Panc1 (cell line): ENCODE measurements around the gene SREK1. TPM values are rescaled to one million over a fixed set of nuclear protein-coding genes. Genes with fewer than 3 reads are reported as not detected.
A peak's percentile ranks its signal among the peaks of the same experiment; 100 is the strongest.

Source experiments
- ATAC-seq: fragments of 200-7000 bp; cut with Tn5 transposase; 2 replicates; pipeline ENCODE4 v1.9.1; 2020; ENCODE audit warnings: mild to moderate bottlenecking, moderate library complexity
- BruUV-seq: library from RNA; stranded (reverse); fragments of 400-500 nt; replicated peaks from 2 replicates; lab custom pipeline; 2021; lab: Mats Ljungman, UMichigan
- CTCF ChIA-PET: fragments of 300-600 bp; sonication (Branson Sonifier 250); formaldehyde crosslinking; loops from one replicate; lab custom pipeline; 2022; ENCODE audit warnings: antibody characterized with exemption; lab: Charles Lee
- POLR2A ChIA-PET: fragments of 300-600 bp; sonication (Branson Sonifier 250); formaldehyde crosslinking; loops from one replicate; lab custom pipeline; 2022; ENCODE audit warnings: antibody characterized with exemption; lab: Charles Lee
- DNase-seq: peaks from one replicate; pipeline ENCODE4 v3.0.0-alpha.2; 2010; ENCODE audit warnings: low read depth, low spot score
- H3K27ac ChIP-seq: 2 replicates; pipeline ENCODE4 v1.5.1; 2011; ENCODE audit warnings: mild to moderate bottlenecking, low read length, inconsistent platforms
- H3K27me3 ChIP-seq: fragments of 200-500 bp; sonication (Bioruptor generic); 2 replicates; pipeline ENCODE4 v1.6.0; 2014; ENCODE audit warnings: low read length, inconsistent platforms; ENCODE audit not compliant: control insufficient read depth, insufficient read depth
- H3K36me3 ChIP-seq: fragments of 200-500 bp; sonication (Bioruptor generic); 2 replicates; pipeline ENCODE4 v1.5.1; 2014; ENCODE audit warnings: inconsistent platforms, mild to moderate bottlenecking, low read length, moderate library complexity; ENCODE audit not compliant: control insufficient read depth, insufficient read depth
- H3K4me1 ChIP-seq: 2 replicates; pipeline ENCODE4 v1.5.1; 2011; ENCODE audit warnings: inconsistent platforms, mild to moderate bottlenecking, low read length, moderate library complexity; ENCODE audit not compliant: control insufficient read depth, insufficient read depth
- H3K4me3 ChIP-seq, 2 experiments: 2 replicates each; pipeline ENCODE4 v1.5.1; 2011 to 2012; ENCODE audit warnings: low read depth in 2 of 2, low read length in 2 of 2, mild to moderate bottlenecking in 2 of 2, inconsistent platforms in 1 of 2, moderate library complexity in 1 of 2
- H3K9me3 ChIP-seq: fragments of 200-500 bp; sonication (Bioruptor generic); 2 replicates; pipeline ENCODE4 v1.5.1; 2014; ENCODE audit warnings: low read depth, mild to moderate bottlenecking, inconsistent platforms, low read length, moderate library complexity; ENCODE audit not compliant: control insufficient read depth, insufficient read depth
- POLR2AphosphoS5 ChIP-seq: IDR thresholded peaks from 2 replicates; pipeline ENCODE4 v1.6.1; 2012; ENCODE audit warnings: mild to moderate bottlenecking, low read depth, low read length, moderate library complexity
- REST ChIP-seq, 2 experiments: IDR thresholded peaks; 2 replicates each; pipeline ENCODE4 v1.6.1; 2011 to 2012; ENCODE audit warnings: low read depth in 2 of 2, control low read depth in 1 of 2, low read length in 1 of 2, mild to moderate bottlenecking in 1 of 2, moderate library complexity in 1 of 2; ENCODE audit not compliant: insufficient read depth in 1 of 2
- SIN3A ChIP-seq: IDR thresholded peaks from 2 replicates; pipeline ENCODE4 v1.6.1; 2012; ENCODE audit warnings: low read depth, mild to moderate bottlenecking, low read length, moderate library complexity, borderline replicate concordance; ENCODE audit not compliant: insufficient read depth
- TCF7L2 ChIP-seq: IDR thresholded peaks from 2 replicates; pipeline ENCODE4 v1.6.1; 2011; ENCODE audit warnings: mild to moderate bottlenecking, low read depth, low read length, inconsistent platforms
- in situ Hi-C: cut with HindIII; loops from 2 replicates; pipeline ENCODE4 v1.10.0; 2016; ENCODE audit warnings: low sequenced_read_pairs, low pct_unique_long_range_greater_than_20kb
- intact Hi-C: fragments of 100-400 bp; cut with micrococcal nuclease; formaldehyde crosslinking; loops from one replicate; pipeline ENCODE4 v1.10.0; 2022; ENCODE audit not compliant: unreplicated experiment
- total RNA-seq: library from RNA; stranded (reverse); gene quantifications from one replicate; pipeline ENCODE4 v1.2.1, GENCODE V29; 2021; ENCODE audit not compliant: unreplicated experiment
- TF ChIP-seq, protein P1 (sequence below): fragments of 450-650 bp; IDR thresholded peaks from 2 replicates; pipeline ENCODE4 v1.5.1; 2017; ENCODE audit warnings: mild to moderate bottlenecking

The SREK1 gene
- total RNA-seq, 1 experiment from 2014 or later: 89.7 TPM

DNA sequence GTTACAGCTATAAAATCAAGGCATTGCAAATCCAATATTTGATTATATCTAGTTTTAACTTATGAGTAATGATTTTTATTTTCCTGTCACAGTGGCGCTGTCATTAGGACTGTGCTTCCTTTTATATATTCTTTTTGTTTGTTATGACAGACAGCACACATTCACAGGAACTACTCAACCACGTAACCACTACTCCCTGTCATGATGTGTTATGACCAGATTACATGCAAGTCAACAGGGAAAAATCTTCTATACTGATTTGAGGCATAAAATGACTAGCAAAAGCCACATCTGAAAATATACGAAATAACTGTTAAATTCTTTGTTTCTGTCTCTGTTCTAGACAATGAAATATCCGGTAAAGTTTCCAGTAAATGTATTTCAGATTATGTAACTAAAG lies 25.4 kb downstream of the SREK1 start:
- ChIA-PET POLR2A (no interaction called here), CTCF (no interaction called here)
- DNase-seq (no peak), ATAC-seq (no peak)
- TF ChIP-seq SIN3A (no peak), REST (IDR thresholded peaks at IDR 0.05; ENCODE audit: insufficient read depth in 1 of 2, low read depth in 2 of 2, low read length in 1 of 2) (no peak), POLR2AphosphoS5 (no peak), TCF7L2 (no peak)
- no peak overlapping the region for H3K27ac ChIP-seq
- H3K36me3 ChIP-seq: peaks cover 58% of the 10 kb centered on the region
- H3K9me3 ChIP-seq: no peaks in the 10 kb centered on the region
- BruUV-seq: no TSS peak
- no peaks in the 10 kb centered on the region for H3K27me3 ChIP-seq
- H3K4me1 ChIP-seq: no peaks in the 10 kb centered on the region
- intact Hi-C loops: no loop called here
- in situ Hi-C loops: no loop called here
- H3K4me3 ChIP-seq: no peak overlapping the region

GRCh38 chr5:66170195-66170919 lies 26.3 kb downstream of the SREK1 start:
- H3K9me3 ChIP-seq: no peaks in the 10 kb centered on the region
- no peak for TF ChIP-seq SIN3A
- no peak for TF ChIP-seq POLR2AphosphoS5
- TF ChIP-seq TCF7L2: no peak
- TF ChIP-seq, protein P1, sequence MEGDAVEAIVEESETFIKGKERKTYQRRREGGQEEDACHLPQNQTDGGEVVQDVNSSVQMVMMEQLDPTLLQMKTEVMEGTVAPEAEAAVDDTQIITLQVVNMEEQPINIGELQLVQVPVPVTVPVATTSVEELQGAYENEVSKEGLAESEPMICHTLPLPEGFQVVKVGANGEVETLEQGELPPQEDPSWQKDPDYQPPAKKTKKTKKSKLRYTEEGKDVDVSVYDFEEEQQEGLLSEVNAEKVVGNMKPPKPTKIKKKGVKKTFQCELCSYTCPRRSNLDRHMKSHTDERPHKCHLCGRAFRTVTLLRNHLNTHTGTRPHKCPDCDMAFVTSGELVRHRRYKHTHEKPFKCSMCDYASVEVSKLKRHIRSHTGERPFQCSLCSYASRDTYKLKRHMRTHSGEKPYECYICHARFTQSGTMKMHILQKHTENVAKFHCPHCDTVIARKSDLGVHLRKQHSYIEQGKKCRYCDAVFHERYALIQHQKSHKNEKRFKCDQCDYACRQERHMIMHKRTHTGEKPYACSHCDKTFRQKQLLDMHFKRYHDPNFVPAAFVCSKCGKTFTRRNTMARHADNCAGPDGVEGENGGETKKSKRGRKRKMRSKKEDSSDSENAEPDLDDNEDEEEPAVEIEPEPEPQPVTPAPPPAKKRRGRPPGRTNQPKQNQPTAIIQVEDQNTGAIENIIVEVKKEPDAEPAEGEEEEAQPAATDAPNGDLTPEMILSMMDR: no peak
- TF ChIP-seq REST (IDR thresholded peaks at IDR 0.05; ENCODE audit: insufficient read depth in 1 of 2, low read depth in 2 of 2, low read length in 1 of 2): no peak
- H3K27me3 ChIP-seq: no peaks in the 10 kb centered on the region
- TSS peak; percentile 33 for BruUV-seq
- ChIA-PET POLR2A (no interaction called here), CTCF (interaction anchor here (1.5 kb wide), 1 partner anchor 16 kb away, joined by 6 read pairs; no protein-coding TSS in a partner anchor)
- ATAC-seq (no peak), DNase-seq (no peak)
- in situ Hi-C loops (no loop called here), intact Hi-C loops (no loop called here)
- H3K36me3 ChIP-seq: peaks cover 58% of the 10 kb centered on the region
- H3K4me1 ChIP-seq: no peaks in the 10 kb centered on the region
- H3K27ac ChIP-seq: no peak overlapping the region
- no peak overlapping the region for H3K4me3 ChIP-seq
